HG03354 (cell line): Measurements from ENCODE around the gene POLR2I.

Experiments used
- ATAC-seq: cut with Tn5 transposase; IDR thresholded peaks from one replicate; pipeline ENCODE4 v1.9.1; 2021; ENCODE audit warnings: mild to moderate bottlenecking; ENCODE audit not compliant: unreplicated experiment, poor library complexity, severe bottlenecking

The POLR2I gene

GRCh38 chr19:36114721-36115452 is at the start of gene POLR2I:
POLR2I (minus strand) TSS chr19:36114875; CDS start chr19:36114856, 19 bp downstream.
- peak; percentile 82 for ATAC-seq

- ATAC-seq = no peak
Measured at GRCh38 chr19:36163813-36164212, 49.1 kb upstream of the POLR2I start.

- ATAC-seq = no peak
Measured at GRCh38 chr19:36160821-36161596, 46.3 kb upstream of the POLR2I start.

- ATAC-seq = no peak
Measured at GRCh38 chr19:36153126-36153525, 38.5 kb upstream of the POLR2I start.

- no peak for ATAC-seq
Measured at GRCh38 chr19:36152352-36153091, 37.8 kb upstream of the POLR2I start, which contains the start of gene COX7A1. COX7A1 (minus strand) TSS chr19:36152447; CDS start chr19:36152407, 40 bp downstream.

- no peak for ATAC-seq
Measured at GRCh38 chr19:36152019-36152351, 37.3 kb upstream of the POLR2I start.

GRCh38 chr19:36151144-36152018 is 36.7 kb upstream of the POLR2I start:
- ATAC-seq = no peak

- ATAC-seq = no peak
Measured at GRCh38 chr19:36150586-36150985, 35.9 kb upstream of the POLR2I start.

- no peak for ATAC-seq
Measured at GRCh38 chr19:36149673-36150406, 35.2 kb upstream of the POLR2I start.

GRCh38 chr19:36144624-36145023 is 29.9 kb upstream of the POLR2I start:
- ATAC-seq = no peak

GRCh38 chr19:36142496-36142895 is 27.8 kb upstream of the POLR2I start:
- ATAC-seq = no peak

- ATAC-seq = no peak
Measured at GRCh38 chr19:36142046-36142445, 27.4 kb upstream of the POLR2I start.

GRCh38 chr19:36141039-36141927 is 26.6 kb upstream of the POLR2I start:
- ATAC-seq = peak; percentile 56

- ATAC-seq = peak; percentile 27
Measured at GRCh38 chr19:36140304-36141038, 25.8 kb upstream of the POLR2I start.

GRCh38 chr19:36139473-36140303 is 25.0 kb upstream of the POLR2I start, which contains the start of gene CAPNS1:
CAPNS1 (plus strand) TSS chr19:36140066; CDS start chr19:36141012, 946 bp downstream.
- ATAC-seq = peak; percentile 85

- no peak for ATAC-seq
Measured at GRCh38 chr19:36139120-36139472, 24.4 kb upstream of the POLR2I start.
